Measurements from ENCODE around the gene CHAT.

DNA sequence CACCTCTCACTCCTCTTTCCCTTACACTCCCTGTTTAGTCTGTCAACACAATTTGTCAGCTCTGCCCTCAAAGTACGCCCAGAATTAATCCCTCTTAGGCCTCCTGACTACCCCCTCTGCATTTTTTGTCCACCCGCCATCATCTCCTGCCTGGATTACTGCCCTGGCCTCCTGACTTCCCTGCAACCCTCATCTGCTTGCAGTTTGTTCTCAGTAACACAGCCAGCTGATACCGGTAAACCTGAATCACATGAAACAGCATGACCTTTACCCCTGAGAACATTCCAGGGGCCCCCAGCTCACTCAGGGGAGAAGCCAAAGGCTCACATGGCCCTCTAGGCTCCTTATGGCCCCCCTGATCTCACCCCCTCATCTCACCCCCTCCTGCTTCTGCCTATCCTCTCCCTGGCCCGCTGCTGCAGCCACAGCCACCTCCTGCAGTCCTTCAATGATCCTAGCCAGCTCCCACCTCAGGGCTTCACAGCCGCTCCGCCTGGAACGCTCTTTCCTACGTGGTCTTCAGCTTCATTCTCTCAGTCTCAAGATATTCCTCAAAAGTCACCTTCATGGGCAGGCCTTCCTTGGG, 74.5 kb downstream of the CHAT start:
- no peak for TF ChIP-seq CTCF (IDR thresholded peaks at IDR 0.05; ENCODE audit: insufficient read depth, low read length)
- TF ChIP-seq SPI1 (IDR thresholded peaks at IDR 0.05; ENCODE audit: borderline replicate concordance, low read depth) = no peak
- TF ChIP-seq POLR2AphosphoS5 (IDR thresholded peaks at IDR 0.05; ENCODE audit: low read depth) = no peak

Measured in HL-60 (cell line).